GM23338 (cell line): ENCODE measurements around the gene IGFBPL1.

Experiments
- CREB1 ChIP-seq: fragments of 250-450 bp; sonication (Bioruptor Pico); IDR thresholded peaks from 2 replicates; pipeline ENCODE4 v1.5.0; 2020; ENCODE audit warnings: low read depth, mild to moderate bottlenecking, moderate library complexity
- CTCF ChIP-seq, 2 experiments: fragments of 200-600 bp in 1 of 2; sonication (generic) in 1 of 2; conservative IDR thresholded peaks; 2 replicates each; pipeline versions ENCODE4 v1.5.1 to v1.6.1; 2016 to 2017; ENCODE audit warnings: antibody characterized with exemption in 2 of 2, low read depth in 2 of 2, mild to moderate bottlenecking in 2 of 2, moderate library complexity in 1 of 2
- ETS1 ChIP-seq: IDR thresholded peaks from 2 replicates; pipeline ENCODE4 v1.6.1; 2016; ENCODE audit warnings: antibody characterized with exemption
- EZH2 ChIP-seq: fragments of 200-600 bp; sonication (generic); IDR thresholded peaks from one replicate; pipeline ENCODE4 v1.8.0; 2017; ENCODE audit warnings: antibody characterized with exemption, mild to moderate bottlenecking, low read depth; ENCODE audit not compliant: unreplicated experiment
- EZH2phosphoT487 ChIP-seq: fragments of 200-600 bp; sonication (generic); IDR thresholded peaks from one replicate; pipeline ENCODE4 v1.8.1; 2018; ENCODE audit warnings: antibody characterized with exemption; ENCODE audit not compliant: unreplicated experiment
- JUNB ChIP-seq: IDR thresholded peaks from one replicate; pipeline ENCODE4 v1.6.1; 2016; ENCODE audit warnings: antibody characterized with exemption; ENCODE audit not compliant: unreplicated experiment
- NANOG ChIP-seq: IDR thresholded peaks from 2 replicates; pipeline ENCODE4 v1.6.1; 2016; ENCODE audit warnings: antibody characterized with exemption, borderline replicate concordance
- POLR2AphosphoS5 ChIP-seq: IDR thresholded peaks from 2 replicates; pipeline ENCODE4 v1.6.1; 2016; ENCODE audit warnings: antibody characterized with exemption, low read depth
- REST ChIP-seq: IDR thresholded peaks from one replicate; pipeline ENCODE4 v1.6.1; 2018; ENCODE audit warnings: antibody characterized with exemption; ENCODE audit not compliant: unreplicated experiment
- ZNF462 ChIP-seq: fragments of 250-450 bp; sonication (Bioruptor Pico); IDR thresholded peaks from 2 replicates; pipeline ENCODE4 v1.5.0; 2020; ENCODE audit warnings: mild to moderate bottlenecking, moderate library complexity

GRCh38 chr9:38423273-38423972, 831 bp downstream of the IGFBPL1 start:
- no peak for TF ChIP-seq CTCF (conservative IDR thresholded peaks at IDR 0.05; ENCODE audit: low read depth in 2 of 2)
- no peak for TF ChIP-seq POLR2AphosphoS5
- TF ChIP-seq EZH2, result peak; percentile 53
- TF ChIP-seq ZNF462 (CRISPR knock-in tag), result no peak
- TF ChIP-seq CREB1 (CRISPR knock-in tag), result no peak
- no peak for TF ChIP-seq REST
- no peak for TF ChIP-seq JUNB
- TF ChIP-seq NANOG, result no peak
- no peak for TF ChIP-seq EZH2phosphoT487
- TF ChIP-seq ETS1, result no peak
